Non-pigmented ciliary epithelial cell (primary cell): ENCODE results near the gene CD276.
"Not testable (repeated sequence)": the region's sequence is repeated elsewhere in the genome, so short reads cannot be mapped to it uniquely, and the experiment has no call there.

ENCODE experiments used
- DNase-seq: peaks from one replicate; pipeline ENCODE4 v3.0.0-alpha.2; 2010; ENCODE audit warnings: low read depth

Gene CD276

DNA sequence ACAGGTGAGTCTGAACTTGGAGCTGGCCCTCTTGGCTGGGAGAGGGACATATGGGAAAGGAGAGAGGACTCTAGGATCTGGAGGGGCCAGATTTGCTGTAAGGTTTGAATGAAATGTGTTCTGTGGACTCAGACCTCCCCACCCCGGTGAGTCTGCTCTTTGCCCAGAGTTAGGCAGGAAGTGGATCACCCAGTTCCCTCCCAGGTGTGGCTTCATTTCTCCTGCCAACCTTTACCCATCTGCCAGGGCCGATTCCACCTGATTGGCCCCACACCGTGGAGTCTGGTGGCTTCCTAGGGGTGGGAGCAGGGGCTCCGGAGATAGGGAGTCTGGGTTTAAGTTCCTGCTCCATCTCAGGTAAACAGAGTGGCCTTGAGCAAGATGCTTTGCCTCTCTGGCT is 25.5 kb downstream of the CD276 start:
- DNase-seq = no peak

DNA sequence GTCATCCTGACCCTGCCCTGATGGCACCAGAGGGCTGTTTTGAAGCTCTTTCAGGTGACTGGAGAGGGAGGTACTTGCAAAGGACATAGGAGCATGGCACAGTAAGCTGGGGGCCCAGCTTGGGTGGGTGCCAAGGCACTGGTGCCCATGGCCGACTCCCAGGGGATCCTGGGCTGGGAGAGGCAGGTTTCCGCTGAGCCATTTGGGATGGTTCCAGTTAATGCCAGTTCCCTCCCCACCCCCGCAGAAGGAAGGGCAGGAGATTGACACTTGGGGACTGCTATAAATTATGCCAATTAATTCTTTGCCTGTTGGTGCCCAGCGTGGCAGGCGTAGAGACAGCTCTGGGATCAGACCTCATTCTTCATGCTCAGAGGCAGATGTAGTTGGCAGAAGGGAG is 26.1 kb downstream of the CD276 start:
- no peak for DNase-seq

DNA sequence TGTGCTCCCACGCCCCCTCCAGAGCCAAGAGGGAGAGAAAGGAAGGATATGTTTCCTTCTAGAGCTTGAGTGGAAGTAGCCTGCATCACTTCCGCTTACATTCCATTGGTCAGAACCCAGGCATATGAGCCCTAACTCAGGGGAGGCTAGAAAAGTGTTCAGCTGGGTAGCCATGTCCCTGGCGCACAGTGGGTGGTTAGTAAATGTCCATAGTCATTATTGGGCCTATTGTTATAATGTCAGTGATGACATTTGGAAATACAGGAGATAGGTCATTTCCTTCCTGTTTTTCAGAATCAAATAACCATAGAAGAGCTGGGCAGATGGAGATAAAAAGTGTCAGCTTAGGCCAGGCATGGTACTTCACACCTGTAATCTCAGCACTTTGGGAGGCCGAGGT is 27.3 kb downstream of the CD276 start:
- DNase-seq = no peak

DNA sequence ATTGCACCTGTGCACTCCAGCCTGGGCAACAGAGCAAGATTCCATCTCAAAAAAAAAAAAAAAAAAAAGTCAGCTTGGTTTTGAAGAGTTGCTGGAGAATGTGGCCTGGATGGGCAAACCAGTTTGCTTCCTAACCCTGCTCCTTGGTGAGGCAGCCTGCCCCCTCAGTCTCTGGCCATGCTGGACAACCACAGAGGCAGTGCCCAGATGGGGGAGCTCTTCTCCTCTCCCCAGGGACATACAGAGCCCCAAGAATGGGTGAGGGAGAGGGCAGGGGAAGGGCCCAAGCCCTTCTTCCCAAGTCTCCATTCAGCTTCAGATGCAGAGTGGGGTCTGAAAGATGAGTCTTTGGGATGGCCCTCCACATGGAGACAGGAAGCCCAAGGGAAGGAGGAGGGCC is 27.9 kb downstream of the CD276 start:
- no peak for DNase-seq

DNA sequence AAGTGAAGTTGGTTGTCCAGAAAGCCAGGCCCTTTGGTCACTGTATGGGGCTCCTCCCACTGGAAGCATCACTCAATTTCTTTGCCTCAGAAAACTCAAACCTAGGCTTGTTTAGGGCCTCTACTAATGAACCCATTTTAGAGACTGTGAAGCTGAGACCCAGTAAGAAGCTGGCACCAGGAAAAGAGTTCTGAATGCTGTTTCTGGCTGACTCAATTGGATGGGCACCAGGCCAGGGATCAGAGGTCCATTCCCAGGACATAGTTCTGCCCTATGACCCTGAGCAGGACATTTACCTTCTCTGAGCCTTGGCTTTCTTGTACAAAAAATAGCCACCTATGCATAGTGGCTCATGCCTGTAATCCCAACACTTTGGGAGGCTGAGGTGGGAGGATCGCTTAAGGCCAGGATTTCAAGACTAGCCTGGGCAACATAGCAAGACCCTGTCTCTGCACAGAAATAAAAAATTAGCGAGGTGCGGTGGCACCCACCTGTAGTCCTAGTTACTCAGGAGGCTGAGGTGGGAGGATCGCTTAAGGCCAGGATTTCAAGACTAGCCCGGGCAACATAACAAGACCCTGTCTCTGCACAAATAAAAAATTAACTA is 30.6 kb downstream of the CD276 start:
- DNase-seq = no peak

DNA sequence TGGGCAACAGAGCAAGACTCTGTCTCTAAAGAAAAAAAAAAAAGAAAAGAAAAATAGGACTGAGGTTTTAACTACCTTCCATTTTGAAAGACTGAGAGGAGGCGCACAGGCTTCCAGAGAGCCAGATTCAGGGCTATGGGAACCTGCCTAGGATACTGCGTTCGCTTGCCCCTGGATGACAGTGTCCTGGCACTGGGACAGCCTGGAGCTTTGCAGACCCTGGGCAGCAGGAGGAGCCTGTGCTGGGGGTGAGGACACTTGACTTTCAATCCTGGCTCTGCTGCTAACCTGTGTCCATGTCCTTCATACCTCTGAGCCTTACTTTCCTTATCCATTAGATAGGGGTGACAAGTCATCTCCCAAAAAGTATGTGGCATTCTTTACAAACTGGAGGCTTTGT is 31.2 kb downstream of the CD276 start:
- DNase-seq = no peak

DNA sequence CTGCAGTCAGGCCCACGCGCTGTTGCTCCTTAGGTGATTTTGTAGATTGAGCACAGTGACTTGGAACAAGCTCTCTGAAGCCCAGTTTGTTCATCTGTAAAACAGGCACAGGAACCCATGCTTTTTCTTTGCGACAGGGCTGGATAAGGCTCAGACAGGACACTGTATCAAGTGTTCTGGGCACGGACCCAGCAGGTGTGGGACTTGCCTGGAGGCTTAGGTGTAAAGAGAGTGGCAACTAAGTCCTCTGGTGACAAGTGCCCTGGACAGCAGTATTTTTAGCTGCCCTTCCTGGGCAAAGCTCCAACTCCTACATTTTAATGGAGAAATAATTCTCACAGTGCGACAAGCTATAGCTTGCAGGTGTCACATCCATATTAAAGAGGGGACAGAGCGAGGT is 32.2 kb downstream of the CD276 start:
- DNase-seq = no peak

DNA sequence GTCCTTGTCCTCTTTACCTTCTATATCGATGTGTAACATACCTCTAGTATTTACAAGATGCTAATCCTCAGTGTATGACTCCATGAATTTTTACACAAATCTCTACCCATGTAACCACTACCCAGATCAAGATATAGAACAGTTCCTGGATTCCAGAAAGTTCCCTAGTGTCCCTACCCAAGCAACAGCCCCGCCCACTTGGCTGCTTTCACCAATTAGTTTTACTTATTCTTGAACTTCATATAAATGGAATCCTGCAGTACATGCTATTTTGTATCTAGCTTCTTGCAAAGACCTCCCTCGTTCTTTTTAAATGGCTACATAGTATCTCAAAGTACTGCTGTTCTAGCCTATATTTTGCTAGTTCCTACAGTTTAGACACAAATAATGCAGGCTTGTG is 33.0 kb downstream of the CD276 start:
- no peak for DNase-seq

DNA sequence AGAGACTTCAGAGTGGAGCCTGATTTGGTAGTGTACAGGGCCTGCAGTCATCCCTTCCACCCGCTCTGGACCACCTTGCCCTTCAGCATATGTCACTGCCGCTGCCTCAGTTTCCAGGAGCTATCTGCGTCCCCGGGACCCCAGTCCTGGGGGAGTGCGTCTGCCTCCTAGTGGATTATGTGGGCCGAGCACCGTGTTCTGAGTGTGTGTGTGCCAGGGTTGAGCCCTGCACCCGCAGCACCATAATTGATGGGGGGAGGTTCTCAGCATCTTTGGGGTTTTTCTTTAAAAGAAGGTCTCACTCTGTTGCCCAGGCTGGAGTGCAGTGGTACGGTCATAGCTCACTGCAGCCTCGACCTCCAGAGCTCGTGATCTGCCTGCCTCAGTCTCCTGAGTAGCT is 33.6 kb downstream of the CD276 start:
- no peak for DNase-seq

DNA sequence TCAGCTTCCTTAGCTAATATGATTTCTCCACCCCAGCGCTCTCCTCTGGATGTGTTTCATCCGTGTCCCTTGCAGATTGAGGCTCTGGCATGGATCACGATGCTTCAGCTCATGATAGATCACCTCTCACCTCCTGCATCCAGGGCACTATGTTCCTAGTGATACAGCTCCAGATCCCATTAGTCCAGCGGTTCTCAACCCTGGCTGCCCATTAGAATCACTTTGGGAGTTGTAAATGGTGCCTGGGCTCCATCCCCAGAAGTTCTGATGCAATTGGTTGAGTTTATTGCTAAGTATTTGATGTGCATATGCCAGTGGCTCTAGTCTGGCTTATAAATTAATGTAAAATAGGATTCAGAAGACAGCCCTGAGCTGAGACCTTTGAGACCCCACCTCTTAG is 34.5 kb downstream of the CD276 start:
- no peak for DNase-seq

DNA sequence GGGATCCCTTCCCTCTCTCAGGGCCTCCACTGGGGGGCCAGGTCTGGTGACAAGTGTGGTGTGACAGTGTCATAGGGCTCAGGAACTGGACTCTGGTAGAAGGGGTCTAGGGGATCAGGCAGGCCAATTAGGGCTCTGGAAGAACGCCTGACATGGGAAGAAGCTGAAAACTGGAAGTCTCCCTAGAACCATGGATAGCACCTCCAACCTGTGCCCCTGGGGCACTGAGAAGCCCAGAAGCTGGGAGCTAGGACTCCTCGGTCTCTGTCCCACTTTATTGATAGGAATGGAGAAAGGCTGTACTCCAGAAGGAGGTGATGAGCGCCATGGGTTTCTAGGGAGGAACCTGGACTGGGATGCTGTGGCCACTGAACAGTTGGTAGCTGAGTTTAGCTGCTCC is 38.2 kb downstream of the CD276 start:
- DNase-seq = no peak

DNA sequence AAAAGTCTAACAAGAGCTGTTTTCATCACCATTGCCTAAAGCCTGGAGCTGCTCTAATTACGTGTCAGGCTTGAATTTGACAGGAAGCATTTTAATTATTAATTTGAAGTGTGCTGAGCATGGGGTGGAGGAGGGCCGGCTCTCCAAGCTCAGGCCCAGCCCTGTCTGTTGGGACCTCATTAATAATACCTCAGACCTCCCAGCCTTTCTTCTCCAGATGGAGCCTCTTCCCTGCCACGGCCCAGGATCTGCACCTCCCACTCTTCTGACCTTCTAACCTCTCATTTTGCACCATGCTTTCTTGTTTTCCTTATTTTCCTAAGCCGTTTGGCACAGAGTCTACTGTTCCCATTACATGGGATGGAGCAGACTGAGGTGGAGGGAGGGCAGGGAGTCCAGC is 39.0 kb downstream of the CD276 start:
- DNase-seq = no peak

DNA sequence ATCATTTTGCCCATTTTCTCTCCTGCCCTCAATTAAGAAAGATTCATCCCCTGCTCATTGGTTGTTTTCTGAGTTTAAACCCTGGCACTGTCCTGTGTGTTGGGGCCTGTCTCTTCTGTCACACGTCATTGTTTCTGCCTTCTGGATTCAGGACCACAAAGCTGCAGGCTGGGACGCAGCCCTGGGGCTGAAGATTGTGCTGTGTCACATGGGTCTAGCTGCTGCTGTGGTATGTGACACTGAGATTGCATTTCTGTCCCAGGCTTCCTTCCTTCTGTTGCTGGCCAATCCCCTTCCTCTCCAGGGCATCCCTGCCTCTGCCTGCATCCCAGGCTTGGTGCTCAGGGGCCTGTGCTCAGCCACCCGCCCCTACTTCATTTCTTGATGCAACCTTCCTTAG is 40.0 kb downstream of the CD276 start:
- no peak for DNase-seq

DNA sequence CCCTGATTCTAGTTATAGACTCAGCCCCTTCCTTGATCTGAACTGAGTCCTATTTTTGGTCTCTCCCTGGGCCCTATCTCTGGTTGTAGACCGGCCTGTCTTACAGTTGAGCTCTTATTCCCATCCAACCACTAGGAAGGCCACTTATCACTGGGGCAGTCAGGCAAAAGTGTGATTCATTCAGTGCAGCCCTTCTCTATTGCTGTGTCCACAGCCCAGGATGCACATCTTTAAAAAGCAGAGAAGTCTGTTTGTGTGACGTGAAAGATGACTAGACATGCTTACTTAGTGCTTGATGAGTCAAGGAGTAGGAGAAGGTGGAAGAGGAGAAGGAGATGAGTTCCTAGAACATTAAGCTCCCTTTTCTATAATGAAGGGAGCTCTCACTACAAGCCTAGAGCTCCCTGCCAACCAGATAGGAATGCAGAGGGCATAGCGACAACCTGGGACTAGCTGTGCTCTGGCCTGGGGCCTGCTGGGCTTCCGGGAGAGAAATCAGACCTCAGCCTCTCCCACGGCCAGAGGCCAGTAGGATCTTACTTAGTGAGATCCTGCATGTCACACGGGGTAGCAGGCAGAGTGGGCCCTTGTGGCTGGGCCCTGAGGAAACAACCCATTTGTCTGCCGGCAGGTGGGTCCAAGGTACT is 43.3 kb downstream of the CD276 start:
- DNase-seq = peak; percentile 57

DNA sequence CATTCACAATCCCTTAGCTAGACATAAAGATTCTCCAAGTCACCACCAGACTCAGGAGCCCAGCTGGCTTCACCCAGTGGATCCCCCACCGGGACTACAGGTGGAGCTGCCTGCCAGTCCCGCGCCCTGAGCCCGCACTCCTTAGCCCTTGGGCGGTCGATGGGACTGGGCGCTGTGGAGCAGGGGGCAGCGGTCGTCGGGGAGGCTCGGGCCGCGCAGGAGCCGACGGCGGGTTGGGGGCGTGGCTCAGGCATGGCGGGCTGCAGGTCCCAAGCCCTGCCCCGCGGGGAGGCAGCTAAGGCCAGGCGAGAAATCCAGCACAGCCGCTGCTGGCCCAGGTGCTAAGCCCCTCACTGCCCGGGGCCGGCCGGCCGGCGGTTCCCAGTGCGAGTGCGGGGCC is 47.9 kb downstream of the CD276 start:
- DNase-seq = not testable (repeated sequence)

DNA sequence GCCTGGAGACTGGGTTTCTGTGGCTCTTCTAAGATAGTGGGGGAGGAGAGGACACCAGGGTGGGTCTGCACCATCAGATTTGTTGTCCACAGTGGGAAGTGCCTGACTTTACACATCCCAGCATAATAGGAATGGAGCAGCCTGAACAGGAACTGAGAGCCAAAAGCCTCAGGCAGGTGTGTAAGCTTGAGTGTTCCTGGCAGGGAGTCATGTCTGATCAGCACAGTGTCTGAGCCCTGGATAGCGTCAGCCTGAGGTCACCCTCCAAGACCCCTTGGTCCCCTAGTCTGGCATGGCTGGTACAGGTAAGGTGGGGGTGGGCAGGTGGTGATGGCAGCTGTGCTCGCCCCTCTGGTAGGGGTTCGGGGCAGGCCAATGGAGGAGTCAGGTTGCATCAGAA is 48.7 kb downstream of the CD276 start:
- DNase-seq = no peak

DNA sequence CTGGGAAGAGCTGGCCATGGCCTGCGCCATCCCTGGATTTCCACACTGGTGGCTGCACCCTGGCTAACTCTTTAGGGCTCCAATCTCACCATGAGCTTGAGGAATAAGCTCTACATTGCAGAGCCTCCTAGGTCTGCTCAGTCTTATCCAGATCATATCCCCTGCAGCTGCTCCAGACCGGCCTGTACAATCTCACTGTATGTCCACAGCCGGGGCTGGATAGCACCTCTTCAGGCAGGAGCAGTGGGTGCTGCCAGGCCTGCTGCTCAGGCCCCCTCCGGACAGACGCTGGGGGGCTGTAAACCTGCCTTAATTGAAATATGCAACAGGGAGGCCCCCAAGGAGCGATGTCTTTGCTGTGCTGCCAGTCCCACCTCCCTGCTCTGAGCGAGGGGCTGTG is 53.4 kb downstream of the CD276 start:
- no peak for DNase-seq

DNA sequence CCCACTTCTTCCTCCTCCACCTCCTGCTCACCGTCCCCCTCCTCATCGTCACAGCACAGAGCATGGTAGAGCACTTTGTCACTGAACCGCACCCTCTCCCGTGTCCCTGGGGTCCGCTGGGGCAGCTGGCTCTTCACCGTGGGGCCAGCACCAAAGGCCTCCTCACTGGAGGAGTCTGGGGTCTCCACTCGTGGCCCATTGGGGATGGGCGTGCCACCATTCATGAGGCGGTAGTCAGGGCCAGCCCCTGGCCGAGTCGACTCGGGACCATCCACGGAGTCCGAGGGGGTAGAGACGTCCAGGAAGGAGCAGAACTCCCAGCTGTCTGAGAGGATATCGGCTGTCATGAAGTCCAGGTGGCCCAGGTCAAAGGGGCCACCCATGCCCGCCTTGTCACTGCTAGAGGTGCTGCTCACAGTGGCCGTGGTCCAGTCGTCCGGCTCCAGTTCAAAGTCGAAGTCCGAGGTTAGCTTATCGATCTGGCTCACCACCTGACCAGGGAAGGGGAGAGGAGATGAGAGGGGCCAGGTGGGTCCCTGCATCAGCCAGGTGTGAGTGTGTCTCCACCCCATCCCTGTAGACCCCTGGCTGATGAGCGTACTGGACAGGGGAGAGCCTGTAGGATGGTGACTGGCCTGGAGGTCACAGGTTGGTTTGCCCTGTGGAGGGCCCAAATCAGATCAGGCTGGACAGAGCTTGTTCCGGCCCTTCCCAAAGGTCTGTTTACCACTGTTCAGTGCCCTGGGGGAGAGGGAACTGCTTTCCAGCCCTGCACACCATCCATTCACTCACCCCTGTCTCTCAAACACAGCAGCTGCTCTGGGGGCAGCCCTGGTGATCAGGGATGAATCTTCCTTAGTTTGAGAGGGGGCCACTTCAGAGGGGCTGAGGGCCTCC is 56.2 kb downstream of the CD276 start:
- DNase-seq = no peak

DNA sequence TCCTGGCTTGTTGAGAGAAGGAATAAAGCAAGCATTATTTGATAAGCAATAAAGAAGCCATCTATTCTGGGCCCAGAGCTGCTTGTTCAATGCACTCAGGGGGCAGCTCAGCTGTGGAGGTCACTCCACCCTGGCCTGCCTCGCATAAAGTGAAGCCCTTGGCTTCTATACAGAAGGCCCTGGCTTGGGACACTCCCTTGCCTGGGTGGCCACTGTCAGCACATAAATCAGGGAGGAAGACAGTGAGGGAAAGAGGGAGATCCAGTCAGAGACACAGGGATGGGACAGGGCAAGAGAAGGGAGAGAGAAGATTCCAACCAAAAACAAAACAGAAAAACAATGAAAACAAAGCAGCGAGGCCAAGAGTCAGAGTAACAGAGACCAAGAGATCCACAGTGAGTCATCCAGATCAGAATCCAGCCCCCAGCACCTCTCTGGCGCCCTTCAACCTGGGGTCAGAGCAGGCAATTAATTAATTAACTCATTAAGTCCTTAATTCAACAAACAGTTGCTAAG is 57.2 kb downstream of the CD276 start:
- no peak for DNase-seq

DNA sequence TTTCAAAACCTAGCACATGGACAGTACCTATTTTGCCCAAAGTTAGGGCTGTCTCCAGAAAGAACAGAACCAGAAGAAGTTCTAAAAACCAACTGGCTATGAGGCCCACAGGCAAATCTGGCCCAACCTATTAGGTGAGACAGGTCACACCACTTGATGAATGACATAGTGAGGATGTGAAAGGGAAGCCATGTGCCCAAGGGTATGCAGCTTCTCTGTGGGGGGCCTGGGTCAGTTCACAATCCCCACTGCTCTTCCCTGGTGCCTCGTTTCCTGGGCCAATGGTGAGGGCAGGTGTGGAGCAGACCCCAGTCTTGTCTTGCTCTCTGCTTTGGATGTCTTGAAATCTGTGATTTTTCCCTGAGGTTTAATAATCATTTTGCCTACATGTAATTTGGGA is 60.1 kb downstream of the CD276 start:
- DNase-seq = no peak

DNA sequence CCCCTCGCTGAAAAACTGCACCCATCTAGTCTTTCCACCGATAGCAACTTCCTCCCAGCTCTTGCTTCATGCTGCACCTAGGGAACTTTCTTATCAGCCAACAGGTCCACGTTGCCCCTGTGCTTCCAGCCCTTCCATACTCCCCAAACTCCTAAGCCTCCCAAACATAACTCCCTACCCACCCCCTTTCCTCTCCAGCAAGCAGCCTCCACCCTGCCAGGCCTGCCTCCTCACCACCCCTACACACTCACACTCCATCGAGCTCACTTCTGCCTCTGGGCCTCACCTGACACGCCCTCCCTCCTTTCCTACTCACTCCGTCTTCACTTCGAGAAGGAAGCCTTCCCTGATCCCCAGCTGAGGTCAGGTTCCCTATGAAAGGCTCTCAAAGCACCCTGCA is 60.9 kb downstream of the CD276 start:
- DNase-seq = no peak

DNA sequence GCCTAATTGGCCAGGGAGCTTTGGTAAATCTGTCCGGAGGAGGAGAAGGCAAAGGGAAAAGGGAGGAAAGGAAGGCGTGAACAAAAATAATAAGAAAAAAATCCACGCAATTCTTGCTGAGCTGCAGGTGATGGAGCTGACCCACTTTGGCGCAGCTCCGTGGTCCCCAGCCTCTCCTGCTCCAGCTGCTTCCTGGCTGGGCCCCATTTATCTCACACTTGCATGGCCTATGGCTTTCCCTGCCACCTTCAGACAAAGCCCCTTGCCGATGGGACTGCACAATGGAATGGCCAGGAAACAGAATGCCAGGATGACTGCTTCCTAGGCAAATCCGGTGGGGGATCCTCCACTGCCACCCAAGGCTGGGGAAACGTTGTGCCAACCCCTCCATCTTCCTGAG is 62.1 kb downstream of the CD276 start:
- DNase-seq = no peak

DNA sequence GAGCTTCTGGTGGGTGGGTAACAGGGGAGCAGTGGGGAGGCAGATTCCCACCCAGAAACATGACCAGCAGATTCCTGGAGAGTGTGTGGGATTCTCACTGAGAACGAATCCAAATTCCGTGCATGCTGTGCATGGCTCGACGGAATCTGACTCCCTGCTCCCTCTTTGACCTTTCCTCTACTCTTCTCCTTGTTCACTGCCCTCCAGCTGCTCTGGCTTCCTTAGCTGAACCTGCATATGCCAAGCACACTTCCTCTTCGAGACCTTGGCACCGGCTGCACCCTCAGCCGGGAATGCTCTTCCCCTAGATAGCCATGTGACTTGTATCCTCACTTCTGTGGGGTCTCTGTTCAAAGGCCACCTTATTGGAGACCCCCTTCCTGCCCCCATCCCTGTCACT is 62.7 kb downstream of the CD276 start:
- no peak for DNase-seq
